K562 (cell line): Measurements from ENCODE around the gene BTBD16. TPM values are rescaled to one million over a fixed set of nuclear protein-coding genes. Genes with fewer than 3 reads are reported as not detected.

ENCODE experiments used
- ATAC-seq: fragments of 200-7000 bp; cut with Tn5 transposase; 3 replicates; pipeline ENCODE4 v1.9.1; 2020; ENCODE audit warnings: moderate library complexity
- BruUV-seq: library from RNA; stranded (reverse); fragments of 400-500 nt; replicated peaks from 2 replicates; lab custom pipeline; 2021; lab: Mats Ljungman, UMichigan
- CTCF ChIA-PET: fragments of 300-600 bp; formaldehyde crosslinking; extraction: SDS; loops from one replicate; lab custom pipeline; 2021; ENCODE audit warnings: low intra/inter-chr PET ratio; lab: Yijun Ruan, JAX
- POLR2A ChIA-PET: fragments of 300-600, 350-650 bp; sonication (Branson Sonifier 250); formaldehyde crosslinking; extraction: SDS; loops from one replicate; lab custom pipeline; 2021; ENCODE audit warnings: antibody characterized with exemption, inconsistent platforms; lab: Yijun Ruan, JAX
- DNase-seq, 4 experiments: peaks; one replicate each; pipeline versions ENCODE4 v3.0.0 to v3.0.0-alpha.2; 2011 to 2018; ENCODE audit warnings: low spot score in 3 of 4, mixed read lengths in 3 of 4; ENCODE audit errors: extremely low read depth in 1 of 4
- FAIRE-seq: peaks from 2 replicates; lab custom pipeline; 2011; peaks lifted over from hg19 to GRCh38; lab: Jason Lieb, UNC
- H2AFZ ChIP-seq: 2 replicates; pipeline ENCODE4 v1.6.0; 2011; ENCODE audit warnings: low read depth, low read length, control low read depth, inconsistent platforms
- H3K27ac ChIP-seq: fragments of 200-600 bp; 3 replicates; pipeline ENCODE4 v1.8.0; 2011; ENCODE audit warnings: low read depth, mild to moderate bottlenecking, control low read depth, inconsistent platforms, low read length, moderate library complexity, mixed read lengths; ENCODE audit errors: extremely low read depth
- H3K27me3 ChIP-seq, 2 experiments: fragments of 300-600 bp in 1 of 2; 2 replicates in 1 of 2; 3 replicates in 1 of 2; pipeline versions ENCODE4 v1.6.0 to v1.8.0; 2011; ENCODE audit warnings: inconsistent platforms in 2 of 2, low read length in 2 of 2, mild to moderate bottlenecking in 1 of 2, mixed read lengths in 1 of 2, moderate library complexity in 1 of 2; ENCODE audit not compliant: control insufficient read depth in 2 of 2, insufficient read depth in 2 of 2
- H3K36me3 ChIP-seq: fragments of 300-600 bp; 3 replicates; pipeline ENCODE4 v1.8.0; 2011; ENCODE audit warnings: mild to moderate bottlenecking, low read length, inconsistent platforms; ENCODE audit not compliant: control insufficient read depth, insufficient read depth
- H3K4me1 ChIP-seq, 2 experiments: fragments of 200-600 bp in 1 of 2; replicated peaks in 1 of 2; 2 replicates in 1 of 2; 3 replicates in 1 of 2; pipeline versions ENCODE4 v1.5.1 to v1.8.0; 2011; ENCODE audit warnings: inconsistent platforms in 2 of 2, low read length in 2 of 2, mild to moderate bottlenecking in 1 of 2, mixed read lengths in 1 of 2, moderate library complexity in 1 of 2; ENCODE audit not compliant: control insufficient read depth in 2 of 2, insufficient read depth in 2 of 2
- H3K4me2 ChIP-seq: 2 replicates; pipeline ENCODE4 v1.6.1; 2011; ENCODE audit warnings: low read length, control low read depth, inconsistent platforms, mixed read lengths; ENCODE audit not compliant: insufficient read depth
- H3K4me3 ChIP-seq: fragments of 200-600 bp; sonication (generic), shearing (Covaris generic); 2 replicates; pipeline ENCODE4 v1.5.1; 2016; ENCODE audit warnings: control low read depth, inconsistent platforms
- H3K79me2 ChIP-seq: fragments of 200-600 bp; 3 replicates; pipeline ENCODE4 v1.8.0; 2011; ENCODE audit warnings: low read length, inconsistent platforms; ENCODE audit not compliant: control insufficient read depth, insufficient read depth
- H3K9ac ChIP-seq, 2 experiments: 2 replicates each; pipeline versions ENCODE4 v1.6.0 to v1.6.1; 2011; ENCODE audit warnings: low read depth in 2 of 2, low read length in 2 of 2, control low read depth in 1 of 2, inconsistent platforms in 1 of 2, mild to moderate bottlenecking in 1 of 2, mixed read lengths in 1 of 2; ENCODE audit not compliant: insufficient read depth in 1 of 2
- H3K9me1 ChIP-seq: one replicate; pipeline ENCODE4 v1.6.0; 2011; ENCODE audit warnings: inconsistent platforms, mild to moderate bottlenecking, low read length, moderate library complexity; ENCODE audit not compliant: control insufficient read depth, insufficient read depth
- H3K9me3 ChIP-seq: replicated peaks from 2 replicates; pipeline ENCODE4 v1.5.1; 2011; ENCODE audit warnings: low read depth, low read length, inconsistent platforms; ENCODE audit not compliant: control insufficient read depth, insufficient read depth
- H4K20me1 ChIP-seq: replicated peaks from 2 replicates; pipeline ENCODE4 v1.6.1; 2011; ENCODE audit warnings: low read length, inconsistent platforms, mixed read lengths; ENCODE audit not compliant: control insufficient read depth, insufficient read depth
- BMI1 ChIP-seq: fragments of 150-350 bp; IDR thresholded peaks from 2 replicates; pipeline ENCODE4 v1.6.1; 2014; ENCODE audit warnings: low read length
- C11orf30 ChIP-seq: fragments of 450-650 bp; IDR thresholded peaks from 2 replicates; pipeline ENCODE4 v1.6.1; 2016; ENCODE audit warnings: low read depth, mild to moderate bottlenecking
- GTF2F1 ChIP-seq: IDR thresholded peaks from 2 replicates; pipeline ENCODE4 v1.6.1; 2011; ENCODE audit warnings: low read depth, low read length, improper control_type of control experiment
- MTA3 ChIP-seq: fragments of 450-650 bp; formaldehyde crosslinking; IDR thresholded peaks from 2 replicates; pipeline ENCODE4 v1.6.1; 2017; ENCODE audit warnings: mild to moderate bottlenecking, borderline replicate concordance
- SMAD4 ChIP-seq: fragments of 250-450 bp; sonication (Bioruptor Pico); conservative IDR thresholded peaks from 2 replicates; pipeline ENCODE4 v1.8.0; 2021; ENCODE audit warnings: inconsistent platforms, mild to moderate bottlenecking, moderate library complexity
- TEAD1 ChIP-seq, 2 experiments: fragments of 450-650 bp in 1 of 2; sonication (generic) in 1 of 2; formaldehyde crosslinking; IDR thresholded peaks; 2 replicates each; pipeline versions ENCODE4 v1.4.0 to v1.8.0; 2020 to 2022; ENCODE audit warnings: mild to moderate bottlenecking in 2 of 2, missing genetic modification reagents in 1 of 2
- ZNF354B ChIP-seq: fragments of 250-450 bp; sonication (Bioruptor Pico); IDR thresholded peaks from 2 replicates; pipeline ENCODE4 v1.4.0; 2020
- WGBS: fragments of 100-300 bp; shearing (Covaris generic); methylation state at CpG from one replicate; pipeline ENCODE4 v1.1.6; 2016; ENCODE audit warnings: low coverage, mixed read lengths; ENCODE audit not compliant: insufficient coverage; ENCODE audit errors: missing lambda C conversion rate; 5-methylcytosine and 5-hydroxymethylcytosine counted together
- in situ Hi-C: fragments of 300-500 bp; cut with MboI; formaldehyde crosslinking; loops from 4 replicates; pipeline ENCODE4 v1.15.0; 2018; ENCODE audit warnings: inconsistent platforms, mixed read lengths
- intact Hi-C: fragments of 100-400 bp; cut with micrococcal nuclease; formaldehyde crosslinking; loops from 2 replicates; pipeline ENCODE4 v1.14.2; 2022
- polyA plus RNA-seq, 8 experiments: library from polyadenylated mRNA; depleted of rRNA in 4 of 8; stranded (reverse) in 5 of 8; unstranded in 3 of 8; fragments of >200 nt; fragmentation: Nextera tagmentation in 2 of 8; fragmentation: Illumina TruSeq in 1 of 8; extraction: Ambion mirVana in 2 of 8; extraction: Trizol in 1 of 8; gene quantifications; 2 replicates each; pipeline versions ENCODE4 v1.2.1 to v1.2.3, GENCODE V29; 2011 to 2014; ENCODE audit warnings: inconsistent platforms in 1 of 8, missing spikeins in 1 of 8
- total RNA-seq, 7 experiments: library from RNA; depleted of rRNA in 6 of 7; stranded (reverse); fragments of >200 nt in 6 of 7; fragmentation: Illumina TruSeq in 2 of 7; extraction: Trizol in 2 of 7; gene quantifications; 2 replicates each; pipeline versions ENCODE4 v1.2.1 to v1.2.3, GENCODE V29; 2011 to 2021; ENCODE audit warnings: low replicate concordance in 1 of 7

Gene BTBD16
- total and polyA plus RNA-seq, 9 of the 15 experiments (the other 6 are each of a cell fraction or from before 2014, with no cell fraction given) = 0.11 TPM; not detected in 8

GRCh38 chr10:122361046-122361445 is 90.0 kb downstream of the BTBD16 start:
- ATAC-seq (no peak), DNase-seq (no peak), FAIRE-seq (no peak)
- TF ChIP-seq GTF2F1 (no peak), TEAD1 (CRISPR knock-in tag; IDR thresholded peaks at IDR 0.05) (no peak), C11orf30 (no peak), MTA3 (no peak), SMAD4 (CRISPR knock-in tag) (no peak), ZNF354B (CRISPR knock-in tag) (no peak)
- Histone ChIP-seq H3K4me3 (no peak overlapping the region), H3K9me3 (no peaks in the 10 kb centered on the region), H3K36me3 (no peaks in the 10 kb centered on the region), H3K79me2 (no peaks in the 10 kb centered on the region), H4K20me1 (no peaks in the 10 kb centered on the region), H3K4me1 (no peaks in the 10 kb centered on the region), H2AFZ (no peak overlapping the region), H3K4me2 (no peak overlapping the region), H3K9ac (no peak overlapping the region), H3K27me3 (no peaks in the 10 kb centered on the region), H3K9me1 (no peaks in the 10 kb centered on the region), H3K27ac (no peak overlapping the region)
- BruUV-seq = no TSS peak
- POLR2A ChIA-PET = interaction anchor here (1.1 kb wide), 1 partner anchor 81 kb away, joined by 3 read pairs; no protein-coding TSS in a partner anchor
- intact Hi-C loops = no loop called here
- CTCF ChIA-PET = no interaction called here
- in situ Hi-C loops = no loop called here
- 0% methylated on average over 1 of the region's 1 CpG for WGBS

- H4K20me1 ChIP-seq = no peaks in the 10 kb centered on the region
- no peak overlapping the region for H3K4me3 ChIP-seq
- BruUV-seq = no TSS peak
- CTCF ChIA-PET = no interaction called here
- ATAC-seq = no peak
- no peak overlapping the region for H3K27ac ChIP-seq
- H3K4me2 ChIP-seq = no peak overlapping the region
- no peaks in the 10 kb centered on the region for H3K9me1 ChIP-seq
- H3K4me1 ChIP-seq = no peaks in the 10 kb centered on the region
- in situ Hi-C loops = no loop called here
- POLR2A ChIA-PET = no interaction called here
- intact Hi-C loops = no loop called here
- no peak overlapping the region for H2AFZ ChIP-seq
- no peaks in the 10 kb centered on the region for H3K27me3 ChIP-seq
- FAIRE-seq = no peak
- 2% methylated on average over 4 of the region's 4 CpGs for WGBS
- DNase-seq = no peak
- no peaks in the 10 kb centered on the region for H3K79me2 ChIP-seq
- TF ChIP-seq BMI1 = no peak
- no peaks in the 10 kb centered on the region for H3K9me3 ChIP-seq
- no peak overlapping the region for H3K9ac ChIP-seq
- H3K36me3 ChIP-seq = no peaks in the 10 kb centered on the region
These were observed 91.0 kb downstream of the BTBD16 start for GRCh38 chr10:122362031-122362592.
